Measurements from ENCODE around the gene POLA2.
"Not testable (repeated sequence)": the region's sequence is repeated elsewhere in the genome, so short reads cannot be mapped to it uniquely, and the experiment has no call there.

DNA sequence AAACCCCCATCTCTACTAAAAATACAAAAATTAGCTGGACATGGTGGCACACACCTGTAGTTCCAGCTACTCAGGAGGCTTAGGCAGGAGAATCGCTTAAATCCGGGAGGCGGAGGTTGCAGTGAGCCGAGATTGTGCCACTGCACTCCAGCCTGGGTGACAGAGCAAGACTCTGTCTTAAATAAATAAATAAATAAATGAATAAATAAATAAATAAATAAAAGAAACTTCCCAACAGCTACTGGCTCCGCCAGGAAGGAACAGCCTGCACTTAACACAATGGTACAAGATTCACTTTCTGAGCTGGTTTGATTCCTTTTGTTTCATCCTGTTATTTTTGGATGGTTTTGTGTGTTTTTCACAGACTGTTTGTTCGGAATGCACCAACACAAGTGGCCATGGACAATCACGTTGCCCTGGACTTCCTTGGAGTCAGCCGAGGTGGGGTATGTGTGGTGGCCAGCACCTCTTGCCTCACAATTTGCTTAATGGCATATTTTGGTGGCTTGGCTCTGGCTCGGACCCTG is 13.5 kb upstream of the POLA2 start:
- TF ChIP-seq, protein P1, sequence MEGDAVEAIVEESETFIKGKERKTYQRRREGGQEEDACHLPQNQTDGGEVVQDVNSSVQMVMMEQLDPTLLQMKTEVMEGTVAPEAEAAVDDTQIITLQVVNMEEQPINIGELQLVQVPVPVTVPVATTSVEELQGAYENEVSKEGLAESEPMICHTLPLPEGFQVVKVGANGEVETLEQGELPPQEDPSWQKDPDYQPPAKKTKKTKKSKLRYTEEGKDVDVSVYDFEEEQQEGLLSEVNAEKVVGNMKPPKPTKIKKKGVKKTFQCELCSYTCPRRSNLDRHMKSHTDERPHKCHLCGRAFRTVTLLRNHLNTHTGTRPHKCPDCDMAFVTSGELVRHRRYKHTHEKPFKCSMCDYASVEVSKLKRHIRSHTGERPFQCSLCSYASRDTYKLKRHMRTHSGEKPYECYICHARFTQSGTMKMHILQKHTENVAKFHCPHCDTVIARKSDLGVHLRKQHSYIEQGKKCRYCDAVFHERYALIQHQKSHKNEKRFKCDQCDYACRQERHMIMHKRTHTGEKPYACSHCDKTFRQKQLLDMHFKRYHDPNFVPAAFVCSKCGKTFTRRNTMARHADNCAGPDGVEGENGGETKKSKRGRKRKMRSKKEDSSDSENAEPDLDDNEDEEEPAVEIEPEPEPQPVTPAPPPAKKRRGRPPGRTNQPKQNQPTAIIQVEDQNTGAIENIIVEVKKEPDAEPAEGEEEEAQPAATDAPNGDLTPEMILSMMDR (IDR thresholded peaks at IDR 0.05; ENCODE audit: insufficient read depth, low read depth, low read length), result not testable (repeated sequence)
- not testable (repeated sequence) for TF ChIP-seq EZH2 (IDR thresholded peaks at IDR 0.05; ENCODE audit: insufficient read depth, low read length)

All from astrocyte (in vitro differentiated cells and primary cell).